ENCODE data around the gene MBNL2. TPM values are rescaled to one million over a fixed set of nuclear protein-coding genes. Genes with fewer than 3 reads are reported as not detected.

The MBNL2 gene
- total RNA-seq, 2 experiments from 2014 or later: 15.8 to 16.1 TPM

- ChIA-PET CTCF (interaction anchor here (2.6 kb wide), 1 partner anchor 191 kb away, joined by 12 read pairs; no protein-coding TSS in a partner anchor), POLR2A (no interaction called here)
- H3K36me3 Mint-ChIP-seq (ENCODE audit: low read depth): peaks cover 3% of the 10 kb centered on the region
- intact Hi-C loops (cut with micrococcal nuclease): no loop called here
- ATAC-seq (no peak), DNase-seq (no peak)
- peaks cover 15% of the 10 kb centered on the region for H3K4me1 Mint-ChIP-seq (ENCODE audit: low read depth)
- no peak overlapping the region for H3K4me3 Mint-ChIP-seq
- TF ChIP-seq CTCF (IDR thresholded peaks at IDR 0.05): no peak
- H3K27ac Mint-ChIP-seq: no peak overlapping the region
- H3K9me3 Mint-ChIP-seq: no peaks in the 10 kb centered on the region
- no peaks in the 10 kb centered on the region for H3K27me3 Mint-ChIP-seq
Observed at GRCh38 chr13:97300871-97301270, 78.7 kb downstream of the MBNL2 start.

- Mint-ChIP-seq H3K9me3 (no peaks in the 10 kb centered on the region), H3K27me3 (no peaks in the 10 kb centered on the region), H3K4me1 (ENCODE audit: low read depth) (peaks cover 13% of the 10 kb centered on the region), H3K27ac (no peak overlapping the region), H3K4me3 (no peak overlapping the region), H3K36me3 (ENCODE audit: low read depth) (peaks cover 3% of the 10 kb centered on the region)
- ATAC-seq (no peak), DNase-seq (no peak)
- CTCF ChIA-PET: no interaction called here
- POLR2A ChIA-PET: no interaction called here
- TF ChIP-seq CTCF (IDR thresholded peaks at IDR 0.05): no peak
- intact Hi-C loops (cut with micrococcal nuclease): no loop called here
Observed at GRCh38 chr13:97301382-97302095, 79.4 kb downstream of the MBNL2 start.

GRCh38 chr13:97302611-97303010, 80.5 kb downstream of the MBNL2 start:
- Mint-ChIP-seq H3K36me3 (ENCODE audit: low read depth) (no peaks in the 10 kb centered on the region), H3K4me1 (ENCODE audit: low read depth) (peaks cover 7% of the 10 kb centered on the region), H3K27me3 (no peaks in the 10 kb centered on the region), H3K4me3 (no peak overlapping the region), H3K9me3 (no peaks in the 10 kb centered on the region), H3K27ac (no peak overlapping the region)
- TF ChIP-seq CTCF (IDR thresholded peaks at IDR 0.05): no peak
- intact Hi-C loops (cut with micrococcal nuclease): no loop called here
- POLR2A ChIA-PET: no interaction called here
- no peak for DNase-seq
- CTCF ChIA-PET: no interaction called here
- no peak for ATAC-seq

GRCh38 chr13:97306106-97306505, 84.0 kb downstream of the MBNL2 start:
- no peak for ATAC-seq
- Mint-ChIP-seq H3K27ac (no peak overlapping the region), H3K4me1 (ENCODE audit: low read depth) (peaks cover 2% of the 10 kb centered on the region), H3K4me3 (no peak overlapping the region), H3K36me3 (ENCODE audit: low read depth) (no peaks in the 10 kb centered on the region), H3K27me3 (no peaks in the 10 kb centered on the region), H3K9me3 (no peaks in the 10 kb centered on the region)
- ChIA-PET POLR2A (no interaction called here), CTCF (interaction anchor here (2.8 kb wide), 1 partner anchor 196 kb away, joined by 8 read pairs; no protein-coding TSS in a partner anchor)
- intact Hi-C loops (cut with micrococcal nuclease): no loop called here
- no peak for DNase-seq
- no peak for TF ChIP-seq CTCF (IDR thresholded peaks at IDR 0.05)

GRCh38 chr13:97306645-97307044, 84.5 kb downstream of the MBNL2 start:
- H3K4me1 Mint-ChIP-seq (ENCODE audit: low read depth): peaks cover 2% of the 10 kb centered on the region
- no peak overlapping the region for H3K27ac Mint-ChIP-seq
- no peaks in the 10 kb centered on the region for H3K9me3 Mint-ChIP-seq
- no peak for TF ChIP-seq CTCF (IDR thresholded peaks at IDR 0.05)
- H3K4me3 Mint-ChIP-seq: no peak overlapping the region
- no peaks in the 10 kb centered on the region for H3K27me3 Mint-ChIP-seq
- DNase-seq (no peak), ATAC-seq (no peak)
- no peaks in the 10 kb centered on the region for H3K36me3 Mint-ChIP-seq (ENCODE audit: low read depth)
- ChIA-PET POLR2A (no interaction called here), CTCF (interaction anchor here (1.5 kb wide), 1 partner anchor 27 kb away, joined by 3 read pairs; no protein-coding TSS in a partner anchor)
- intact Hi-C loops (cut with micrococcal nuclease): no loop called here
